Adrenal gland (tissue), 5 donors: ENCODE data around the gene PTPRD.

Experiments
- POLR2A ChIP-seq, 2 donors: fragments of 450-650 bp; IDR thresholded peaks; one replicate each; pipeline ENCODE4 v1.6.1; 2017; ENCODE audit warnings: antibody characterized with exemption in 2 of 2, mild to moderate bottlenecking in 2 of 2, moderate library complexity in 1 of 2
- TF ChIP-seq, protein P1 (sequence below), 6 experiments: fragments of 450-650 bp in 4 of 6; fragments of 200-600 bp in 2 of 6; sonication (generic) in 1 of 6; IDR thresholded peaks; 1 replicate in 5 of 6; 2 replicates in 1 of 6; pipeline versions ENCODE4 v1.5.1 to v1.8.0; 2016 to 2021; ENCODE audit warnings: antibody characterized with exemption in 6 of 6, mild to moderate bottlenecking in 2 of 6, moderate library complexity in 1 of 6
- donor health status: DM: no; HTN: no; CAD: no.

DNA sequence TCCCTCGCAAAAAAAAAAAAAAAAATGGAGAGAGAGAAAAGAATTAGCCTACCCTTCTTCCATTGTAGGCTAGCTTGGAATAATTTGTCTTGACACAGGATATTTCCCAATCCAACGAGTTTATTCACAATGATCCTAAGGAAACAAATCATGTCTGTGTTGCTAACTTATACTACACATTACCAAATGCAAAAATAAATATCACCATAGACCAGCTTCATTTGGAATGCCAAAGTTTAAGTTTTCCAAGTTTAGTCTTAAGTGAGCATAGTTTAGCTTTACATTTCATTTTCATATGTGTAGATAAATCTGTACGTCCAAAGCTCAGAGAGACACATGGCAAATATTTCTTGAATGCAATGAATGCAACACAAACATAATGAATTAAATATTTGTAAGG is 1707.1 kb downstream of the PTPRD start:
- TF ChIP-seq, protein P1, sequence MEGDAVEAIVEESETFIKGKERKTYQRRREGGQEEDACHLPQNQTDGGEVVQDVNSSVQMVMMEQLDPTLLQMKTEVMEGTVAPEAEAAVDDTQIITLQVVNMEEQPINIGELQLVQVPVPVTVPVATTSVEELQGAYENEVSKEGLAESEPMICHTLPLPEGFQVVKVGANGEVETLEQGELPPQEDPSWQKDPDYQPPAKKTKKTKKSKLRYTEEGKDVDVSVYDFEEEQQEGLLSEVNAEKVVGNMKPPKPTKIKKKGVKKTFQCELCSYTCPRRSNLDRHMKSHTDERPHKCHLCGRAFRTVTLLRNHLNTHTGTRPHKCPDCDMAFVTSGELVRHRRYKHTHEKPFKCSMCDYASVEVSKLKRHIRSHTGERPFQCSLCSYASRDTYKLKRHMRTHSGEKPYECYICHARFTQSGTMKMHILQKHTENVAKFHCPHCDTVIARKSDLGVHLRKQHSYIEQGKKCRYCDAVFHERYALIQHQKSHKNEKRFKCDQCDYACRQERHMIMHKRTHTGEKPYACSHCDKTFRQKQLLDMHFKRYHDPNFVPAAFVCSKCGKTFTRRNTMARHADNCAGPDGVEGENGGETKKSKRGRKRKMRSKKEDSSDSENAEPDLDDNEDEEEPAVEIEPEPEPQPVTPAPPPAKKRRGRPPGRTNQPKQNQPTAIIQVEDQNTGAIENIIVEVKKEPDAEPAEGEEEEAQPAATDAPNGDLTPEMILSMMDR (IDR thresholded peaks at IDR 0.05), result no peak
- no peak for TF ChIP-seq POLR2A (IDR thresholded peaks at IDR 0.05)
